ENCODE measurements around the gene TMBIM4. TPM values are rescaled to one million over a fixed set of nuclear protein-coding genes. Genes with fewer than 3 reads are reported as not detected.
A peak's percentile ranks its signal among the peaks of the same experiment; 100 is the strongest.

TMBIM4 gene
- total RNA-seq, 1 donor from 2014 or later = 34.1 TPM

- Mint-ChIP-seq H3K4me3 (ENCODE audit: unreplicated experiment) (no peak overlapping the region), H3K36me3 (ENCODE audit: low read depth) (no peaks in the 10 kb centered on the region), H3K27me3 (ENCODE audit: low read depth) (peaks cover 2% of the 10 kb centered on the region), H3K9me3 (ENCODE audit: low read depth) (peaks cover 4% of the 10 kb centered on the region), H3K27ac (ENCODE audit: unreplicated experiment) (no peak overlapping the region), H3K4me1 (ENCODE audit: low read depth) (peaks cover 24% of the 10 kb centered on the region)
- no peak for TF ChIP-seq CTCF (IDR thresholded peaks at IDR 0.05)
- no peak for DNase-seq (ENCODE audit: low spot score)
Measured at GRCh38 chr12:66195242-66195641, 25.4 kb upstream of the TMBIM4 start.

DNA sequence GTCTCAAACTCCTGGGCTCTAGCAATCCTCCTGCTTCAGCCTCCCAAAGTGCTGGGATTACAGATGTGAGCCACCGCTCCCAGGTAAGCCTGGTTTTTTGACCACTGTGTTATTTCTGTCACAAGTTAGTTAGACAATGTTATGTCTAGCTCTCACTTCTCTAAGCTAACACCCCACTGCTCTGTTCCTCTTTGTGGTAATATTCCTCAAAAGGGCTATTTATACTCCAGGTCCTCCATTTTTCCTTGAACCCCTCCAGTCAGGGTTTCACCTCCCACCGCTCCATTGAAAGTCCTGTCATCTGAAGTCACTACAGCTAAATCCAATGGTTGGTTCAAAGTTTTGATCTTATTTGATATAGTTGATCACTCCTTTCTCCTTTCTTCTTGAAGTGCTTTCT lies 24.3 kb upstream of the TMBIM4 start:
- no peak for DNase-seq (ENCODE audit: low spot score)
- Mint-ChIP-seq H3K4me1 (ENCODE audit: low read depth) (peaks cover 20% of the 10 kb centered on the region), H3K9me3 (ENCODE audit: low read depth) (no peaks in the 10 kb centered on the region), H3K27me3 (ENCODE audit: low read depth) (peaks cover 2% of the 10 kb centered on the region), H3K27ac (ENCODE audit: unreplicated experiment) (no peak overlapping the region), H3K36me3 (ENCODE audit: low read depth) (no peaks in the 10 kb centered on the region), H3K4me3 (ENCODE audit: unreplicated experiment) (no peak overlapping the region)
- TF ChIP-seq CTCF (IDR thresholded peaks at IDR 0.05) = no peak

DNA sequence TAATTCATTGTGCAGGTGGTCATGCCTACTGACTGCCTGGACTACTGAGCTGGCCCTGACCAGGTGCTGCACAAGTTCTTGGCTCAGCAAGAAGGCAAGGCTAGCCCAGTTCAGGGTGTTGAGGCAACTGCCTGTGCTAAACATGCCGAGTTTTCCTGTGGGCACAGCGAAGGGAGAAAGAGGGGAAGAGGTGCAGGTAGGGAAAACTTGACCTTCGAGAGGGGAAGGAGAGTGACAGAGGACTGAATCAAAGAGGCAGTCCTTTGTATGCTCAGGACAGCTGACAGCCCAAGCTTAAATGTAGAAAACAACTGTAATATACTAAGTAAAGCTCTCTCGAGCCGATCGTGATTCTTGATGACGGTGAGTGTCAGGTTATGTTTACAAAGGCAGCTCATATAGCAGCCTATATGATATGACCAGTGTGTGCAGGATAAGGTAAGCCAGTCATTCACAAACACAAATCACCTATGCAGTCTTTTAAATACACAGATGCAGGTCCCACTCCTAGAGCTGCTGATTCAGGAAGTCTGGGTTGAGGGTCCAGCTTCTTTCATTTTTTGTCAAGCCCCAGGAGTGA lies 21.8 kb upstream of the TMBIM4 start:
- no peaks in the 10 kb centered on the region for H3K9me3 Mint-ChIP-seq (ENCODE audit: low read depth)
- no peak overlapping the region for H3K4me3 Mint-ChIP-seq (ENCODE audit: unreplicated experiment)
- H3K4me1 Mint-ChIP-seq (ENCODE audit: low read depth) = peaks cover 4% of the 10 kb centered on the region
- peaks cover 2% of the 10 kb centered on the region for H3K27me3 Mint-ChIP-seq (ENCODE audit: low read depth)
- H3K27ac Mint-ChIP-seq (ENCODE audit: unreplicated experiment) = no peak overlapping the region
- TF ChIP-seq CTCF (IDR thresholded peaks at IDR 0.05) = no peak
- DNase-seq (ENCODE audit: low spot score) = no peak
- no peaks in the 10 kb centered on the region for H3K36me3 Mint-ChIP-seq (ENCODE audit: low read depth)

DNA sequence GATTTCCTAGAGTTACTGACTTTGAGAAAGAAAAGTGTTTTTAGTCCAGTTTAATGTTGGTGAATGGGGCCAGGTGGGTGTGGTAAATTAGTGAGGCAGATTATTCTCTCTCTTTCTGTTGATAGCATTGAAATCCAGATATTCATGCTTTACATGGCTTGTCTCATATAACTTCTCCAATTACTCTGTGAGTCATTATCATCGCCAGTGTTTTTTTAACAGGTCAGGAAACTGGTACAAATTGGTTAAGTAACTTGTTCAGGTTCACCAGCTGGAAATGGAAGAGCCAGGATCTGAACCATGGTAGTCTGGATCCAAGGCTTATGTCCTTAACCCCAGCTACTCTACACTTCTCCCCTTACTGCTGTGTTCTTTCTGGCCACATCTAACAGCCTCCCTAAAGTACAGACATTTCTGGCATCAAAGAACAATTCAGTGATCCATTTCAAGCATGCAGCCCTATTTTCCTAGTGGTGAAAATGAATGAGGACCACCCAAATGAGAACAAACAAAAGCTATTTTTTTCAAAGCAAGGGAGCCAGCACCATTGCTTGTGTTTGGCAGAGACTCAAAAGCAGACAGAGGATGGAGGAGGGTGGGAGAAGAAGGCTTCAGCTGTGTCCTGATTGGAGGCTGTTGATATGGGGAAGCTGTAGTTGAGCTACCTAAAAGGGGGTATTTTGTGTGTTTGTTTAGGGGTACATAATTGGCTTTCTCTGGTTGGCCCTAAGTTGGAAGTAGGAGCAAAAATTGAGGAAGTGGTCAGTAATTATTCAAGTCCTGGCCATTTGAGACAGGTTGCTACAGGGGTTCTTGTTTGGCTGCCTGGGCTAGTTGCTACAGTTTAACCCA lies 20.9 kb upstream of the TMBIM4 start:
- no peak overlapping the region for H3K27ac Mint-ChIP-seq (ENCODE audit: unreplicated experiment)
- peaks cover 2% of the 10 kb centered on the region for H3K27me3 Mint-ChIP-seq (ENCODE audit: low read depth)
- no peak overlapping the region for H3K4me3 Mint-ChIP-seq (ENCODE audit: unreplicated experiment)
- peaks cover 4% of the 10 kb centered on the region for H3K4me1 Mint-ChIP-seq (ENCODE audit: low read depth)
- TF ChIP-seq CTCF (IDR thresholded peaks at IDR 0.05) = no peak
- H3K9me3 Mint-ChIP-seq (ENCODE audit: low read depth) = no peaks in the 10 kb centered on the region
- DNase-seq (ENCODE audit: low spot score) = no peak
- H3K36me3 Mint-ChIP-seq (ENCODE audit: low read depth) = no peaks in the 10 kb centered on the region

DNA sequence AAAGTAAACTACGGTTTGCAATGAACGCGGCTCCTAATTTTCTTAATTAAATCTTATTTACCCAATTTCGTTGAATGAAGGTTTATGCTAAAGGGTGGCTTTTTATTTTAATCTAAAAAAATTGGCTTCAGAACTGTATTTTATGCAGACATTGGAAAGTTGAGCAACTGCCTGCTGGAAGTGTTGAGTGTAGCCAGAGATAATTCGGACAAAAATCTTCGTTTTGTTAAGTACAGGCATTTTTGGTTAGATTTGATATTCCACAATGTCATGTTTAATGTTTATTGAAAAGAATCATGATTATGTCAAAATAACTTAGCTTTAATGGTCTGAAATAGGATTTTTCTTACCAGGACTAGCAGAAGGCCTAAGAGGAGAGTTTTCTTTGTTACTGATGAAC lies 20.1 kb upstream of the TMBIM4 start:
- H3K27ac Mint-ChIP-seq (ENCODE audit: unreplicated experiment) = no peak overlapping the region
- H3K36me3 Mint-ChIP-seq (ENCODE audit: low read depth) = no peaks in the 10 kb centered on the region
- H3K4me1 Mint-ChIP-seq (ENCODE audit: low read depth) = peaks cover 4% of the 10 kb centered on the region
- DNase-seq (ENCODE audit: low spot score) = no peak
- no peak for TF ChIP-seq CTCF (IDR thresholded peaks at IDR 0.05)
- H3K9me3 Mint-ChIP-seq (ENCODE audit: low read depth) = no peaks in the 10 kb centered on the region
- H3K4me3 Mint-ChIP-seq (ENCODE audit: unreplicated experiment) = peak overlapping the region; percentile 55
- peaks cover 5% of the 10 kb centered on the region for H3K27me3 Mint-ChIP-seq (ENCODE audit: low read depth)

Measured in chondrocyte (in vitro differentiated cells).